GM12891 (cell line): ENCODE measurements around the gene CDK10.

Experiments
- POLR2A ChIP-seq: IDR thresholded peaks from 2 replicates; pipeline ENCODE4 v1.6.1; 2011; ENCODE audit warnings: low read depth, low read length, control low read depth
- POLR2AphosphoS5 ChIP-seq: IDR thresholded peaks from 2 replicates; pipeline ENCODE4 v1.6.1; 2011; ENCODE audit warnings: low read depth, low read length, control low read depth
- POU2F2 ChIP-seq: IDR thresholded peaks from 2 replicates; pipeline ENCODE4 v1.6.1; 2011; ENCODE audit warnings: low read depth, mild to moderate bottlenecking, control low read depth, low read length, moderate library complexity
- TAF1 ChIP-seq: IDR thresholded peaks from 2 replicates; pipeline ENCODE4 v1.6.1; 2011; ENCODE audit warnings: low read depth, low read length, control low read depth

DNA sequence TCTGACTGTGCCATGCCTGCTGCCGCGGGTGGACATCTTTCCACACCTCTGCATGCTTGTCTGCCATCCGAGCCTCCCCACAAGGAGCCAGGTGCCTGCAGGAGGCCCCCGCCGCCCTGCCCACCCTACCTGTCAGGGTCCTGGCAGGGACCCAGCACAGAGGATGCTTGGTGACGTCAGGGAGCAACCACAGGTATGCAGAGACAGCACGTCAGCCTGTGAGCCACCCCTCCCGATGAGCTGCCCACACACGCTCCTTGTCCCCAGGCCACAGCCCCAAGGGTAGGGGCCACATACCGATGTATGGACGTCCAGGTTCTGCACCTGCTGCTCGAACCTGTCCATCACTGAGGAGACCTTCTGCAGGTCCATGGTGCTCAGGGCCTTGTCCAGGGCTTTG is 39.6 kb upstream of the CDK10 start:
- no peak for TF ChIP-seq POU2F2
- TF ChIP-seq POLR2A: no peak
- no peak for TF ChIP-seq POLR2AphosphoS5
- no peak for TF ChIP-seq TAF1
